ENCODE data around the gene SRP19.
"Not testable (repeated sequence)": the region's sequence is repeated elsewhere in the genome, so short reads cannot be mapped to it uniquely, and the experiment has no call there.

Gene SRP19

GRCh38 chr5:112860929-112861637 is at the start of gene SRP19:
SRP19 (plus strand) TSS chr5:112861287; CDS start chr5:112861377, 90 bp downstream.
- peak; percentile 99 for DNase-seq (ENCODE audit: low spot score)

- no peak for DNase-seq (ENCODE audit: low spot score)
These were observed 48.5 kb upstream of the SRP19 start for GRCh38 chr5:112812549-112812948.

DNA sequence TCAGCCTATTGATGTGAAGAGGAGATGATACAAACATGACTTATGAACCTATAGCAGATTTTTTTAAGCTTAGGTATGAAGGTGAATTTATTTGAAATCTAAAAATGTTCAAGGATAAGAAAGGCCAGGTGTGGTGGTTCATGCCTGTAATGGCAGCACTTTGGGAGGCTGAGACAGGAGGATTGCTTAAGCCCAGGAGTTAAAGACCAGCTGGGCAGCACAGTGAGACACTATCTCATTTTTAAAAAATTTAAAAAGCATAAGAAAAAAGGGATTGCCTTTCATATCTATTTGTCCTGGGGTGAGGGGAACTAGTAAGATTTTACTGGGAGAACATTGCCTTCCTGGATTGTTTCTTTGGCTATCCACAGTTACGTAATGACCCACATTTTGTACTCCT is 40.8 kb upstream of the SRP19 start:
- DNase-seq (ENCODE audit: low spot score), result no peak

DNA sequence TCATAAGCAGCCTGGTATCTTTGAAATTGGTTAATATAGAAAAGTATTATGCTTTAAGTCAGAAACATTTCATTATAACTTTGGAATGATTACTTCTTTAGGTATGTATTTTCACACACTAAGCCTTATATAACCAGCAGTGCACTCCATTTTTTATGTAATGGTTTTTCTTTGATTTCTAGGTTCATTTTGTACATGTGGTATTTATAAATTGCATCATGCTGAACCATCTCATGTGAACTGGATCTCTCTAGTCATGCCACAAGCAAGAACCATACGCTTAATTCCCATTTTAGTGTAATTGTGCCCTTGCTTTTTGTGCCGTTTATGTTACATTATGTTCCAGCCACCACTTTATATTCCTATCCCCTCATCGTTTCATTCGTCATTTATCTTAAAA is 38.6 kb upstream of the SRP19 start:
- no peak for DNase-seq (ENCODE audit: low spot score)

DNA sequence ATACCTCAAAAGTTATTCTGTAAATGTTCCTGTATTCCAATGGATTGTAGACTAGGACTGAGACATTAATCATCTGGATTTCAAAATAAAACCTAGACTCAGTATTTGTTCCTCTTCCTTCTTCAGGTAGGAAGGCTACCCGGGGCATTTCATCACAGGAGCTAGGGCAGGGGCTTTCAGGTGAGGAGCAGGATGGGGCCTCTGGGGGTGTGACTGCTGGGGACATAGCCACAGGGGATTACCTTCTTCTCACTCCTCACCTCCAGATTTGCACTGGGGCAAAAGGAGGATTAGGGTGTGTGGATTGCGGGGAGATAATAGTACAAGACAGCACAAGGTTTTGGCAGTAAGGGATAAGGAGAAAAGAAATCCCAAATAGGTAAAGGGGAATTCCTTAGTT is 37.9 kb upstream of the SRP19 start:
- DNase-seq (ENCODE audit: low spot score), result no peak

GRCh38 chr5:112823656-112824055 is 37.4 kb upstream of the SRP19 start:
- no peak for DNase-seq (ENCODE audit: low spot score)

- DNase-seq (ENCODE audit: low spot score), result no peak
These were observed 36.9 kb upstream of the SRP19 start for GRCh38 chr5:112824197-112824596.

DNA sequence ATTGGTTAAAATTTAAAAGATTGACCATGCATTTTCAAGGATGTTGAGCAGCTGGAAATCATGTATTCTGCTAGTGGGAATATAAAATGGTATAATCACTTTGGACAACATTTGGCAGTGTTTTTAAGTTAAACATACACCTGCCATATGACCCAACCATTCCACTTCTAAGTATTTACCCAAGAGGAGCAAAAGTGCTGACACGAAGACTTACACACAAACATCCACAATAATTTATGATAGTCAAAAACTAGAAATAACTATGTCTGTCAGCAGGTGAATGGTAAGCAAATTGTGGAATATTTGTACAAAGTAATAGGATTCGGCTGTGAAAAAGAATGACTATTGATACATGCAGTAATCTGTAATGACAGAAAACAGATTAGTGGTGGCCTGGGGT is 30.7 kb upstream of the SRP19 start:
- DNase-seq (ENCODE audit: low spot score), result no peak

DNA sequence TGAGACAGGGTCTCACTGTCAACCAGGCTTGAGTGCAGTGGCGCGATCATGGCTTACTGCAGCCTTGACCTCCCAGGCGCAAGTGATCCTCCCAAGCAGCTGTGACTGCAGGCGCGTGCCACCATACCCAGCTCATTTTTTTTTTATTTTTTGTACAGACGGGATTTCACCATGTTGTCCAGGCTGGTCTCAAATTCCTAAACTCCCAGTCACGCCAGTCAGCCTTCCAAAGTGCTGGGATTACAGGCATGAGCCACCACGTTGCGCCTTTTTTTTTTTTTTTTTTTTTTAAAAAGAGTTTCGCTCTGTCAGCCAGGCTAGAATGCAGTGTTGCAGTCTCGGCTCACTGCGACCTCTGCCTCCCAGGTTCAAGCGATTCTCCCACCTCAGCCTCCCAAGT is 27.1 kb upstream of the SRP19 start:
- DNase-seq (ENCODE audit: low spot score), result no peak

- DNase-seq (ENCODE audit: low spot score), result no peak
These were observed 16.6 kb upstream of the SRP19 start for GRCh38 chr5:112844489-112844888.

DNA sequence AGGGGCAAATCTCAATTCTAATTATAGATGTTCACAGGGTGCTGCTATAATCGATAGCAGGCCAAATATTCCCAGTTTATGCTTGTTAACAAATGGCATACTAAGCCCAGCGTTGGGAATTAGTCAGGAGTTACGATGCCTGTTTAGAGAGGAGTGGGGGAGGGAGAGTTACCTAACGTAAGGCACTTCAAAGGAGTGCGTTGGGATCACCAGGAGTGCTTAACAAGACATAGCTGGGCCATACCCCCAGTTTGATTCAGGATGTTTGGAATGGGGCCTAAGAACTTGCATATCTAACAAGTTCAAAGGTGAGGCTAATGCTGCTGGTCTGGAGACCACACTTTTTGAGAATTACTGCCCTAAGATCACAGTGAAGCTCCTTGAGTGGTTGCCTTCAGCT is 14.5 kb upstream of the SRP19 start:
- DNase-seq (ENCODE audit: low spot score), result no peak

GRCh38 chr5:112847306-112847705 is 13.8 kb upstream of the SRP19 start:
- no peak for DNase-seq (ENCODE audit: low spot score)

- peak; percentile 74 for DNase-seq (ENCODE audit: low spot score)
These were observed 12.8 kb upstream of the SRP19 start for GRCh38 chr5:112848116-112848811.

DNA sequence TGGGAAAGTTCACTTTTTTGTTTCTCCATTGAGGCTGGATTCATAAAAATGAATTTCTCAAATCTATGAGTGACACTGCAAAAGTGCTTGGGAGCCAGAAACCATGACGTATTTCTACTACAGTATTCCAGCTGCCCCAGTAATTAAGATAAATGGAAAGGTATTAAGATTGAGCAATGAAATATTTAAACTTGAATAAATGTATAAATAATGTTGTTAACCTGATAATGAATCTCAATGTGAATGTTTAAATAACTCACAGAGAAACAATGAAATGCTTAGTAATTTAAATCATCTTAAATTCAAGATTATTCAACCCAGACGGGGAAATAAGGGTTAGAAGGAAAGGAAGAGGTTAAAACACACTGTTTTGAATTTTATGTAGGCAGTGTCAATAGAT is 11.2 kb upstream of the SRP19 start:
- DNase-seq (ENCODE audit: low spot score), result no peak

DNA sequence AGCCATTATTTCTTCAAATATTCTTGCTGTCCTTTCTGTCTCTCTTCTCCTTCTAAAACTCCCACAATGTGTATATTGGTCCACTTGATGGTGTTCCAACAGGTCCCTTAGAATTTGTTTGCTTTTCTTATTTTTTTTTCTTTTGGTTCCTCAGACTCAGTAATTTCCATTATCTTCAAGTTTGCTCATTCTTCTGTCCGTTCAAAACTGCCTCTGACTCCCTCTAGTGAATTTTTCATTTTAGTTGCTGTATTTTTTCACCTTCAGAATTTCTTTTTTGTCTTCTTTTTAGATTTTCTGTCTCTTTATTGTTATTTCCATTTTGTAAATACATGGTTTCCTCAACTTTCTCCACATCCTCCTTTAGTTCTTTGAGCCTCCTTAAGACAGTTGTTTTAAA is 6.4 kb upstream of the SRP19 start:
- no peak for DNase-seq (ENCODE audit: low spot score)

- DNase-seq (ENCODE audit: low spot score), result no peak
These were observed 3.2 kb upstream of the SRP19 start for GRCh38 chr5:112857866-112858265.

GRCh38 chr5:112860571-112860928 is 537 bp upstream of the SRP19 start:
- DNase-seq (ENCODE audit: low spot score), result not testable (repeated sequence)

GRCh38 chr5:112861638-112861985 is 525 bp downstream of the SRP19 start:
- DNase-seq (ENCODE audit: low spot score), result no peak

- no peak for DNase-seq (ENCODE audit: low spot score)
These were observed 998 bp downstream of the SRP19 start for GRCh38 chr5:112862085-112862484.

DNA sequence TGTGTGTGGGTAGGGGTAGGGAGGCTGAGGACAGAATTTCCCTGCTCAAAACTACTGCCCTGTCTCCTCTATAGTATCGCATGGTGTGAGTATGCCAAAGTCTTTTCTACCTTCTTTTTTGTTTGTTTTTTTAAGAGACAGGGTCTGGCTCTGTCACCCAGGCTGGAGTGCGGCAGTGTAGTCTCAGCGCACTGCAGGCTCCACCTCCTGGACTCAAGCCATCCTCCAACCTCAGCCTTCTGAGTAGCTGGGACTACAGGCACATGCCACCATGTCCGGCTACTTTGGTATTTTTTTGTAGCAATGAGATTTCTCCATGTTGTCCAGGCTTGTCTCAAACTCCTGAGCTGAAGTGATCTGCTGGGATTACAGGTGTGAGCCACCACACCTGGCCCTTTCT is 2.5 kb downstream of the SRP19 start:
- no peak for DNase-seq (ENCODE audit: low spot score)

- DNase-seq (ENCODE audit: low spot score), result no peak
These were observed 4.0 kb downstream of the SRP19 start for GRCh38 chr5:112865128-112865527.

DNA sequence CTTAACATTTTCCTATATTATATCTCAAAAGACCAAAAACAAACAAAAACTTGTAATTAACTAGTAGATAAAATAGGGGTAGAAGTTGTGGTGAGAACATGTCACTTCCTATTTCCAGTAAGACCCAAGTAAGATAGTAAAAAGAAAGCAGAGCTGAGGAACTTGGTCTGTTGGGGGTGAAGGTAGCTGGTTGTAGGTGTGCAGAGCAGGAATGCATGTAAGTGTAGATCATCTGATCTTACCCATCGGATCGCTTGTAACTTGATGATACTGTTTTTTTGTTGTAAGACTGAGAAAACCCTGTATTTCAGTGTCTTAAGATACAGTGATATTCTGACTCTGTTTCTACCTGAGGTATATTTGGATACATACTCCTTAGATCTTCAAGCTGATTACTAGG is 5.7 kb downstream of the SRP19 start:
- DNase-seq (ENCODE audit: low spot score), result no peak

DNA sequence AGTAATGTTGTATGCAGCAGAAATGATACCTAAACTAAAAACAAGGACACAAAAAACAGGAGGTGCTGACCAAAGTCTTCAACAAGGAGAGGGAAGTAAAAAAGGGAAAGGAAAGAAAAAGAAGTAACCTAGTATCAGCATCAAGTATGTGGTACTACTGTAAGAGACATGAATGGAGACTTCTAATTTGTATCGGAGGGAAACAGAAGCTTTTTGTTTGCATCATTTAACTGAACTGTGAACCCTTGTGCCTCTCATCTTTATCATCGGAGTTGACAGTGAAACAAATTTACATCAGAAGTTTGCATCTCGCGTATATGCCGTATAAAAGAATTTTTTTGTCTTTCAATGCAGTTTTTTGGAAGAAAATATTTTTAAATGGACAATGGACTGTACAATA is 6.3 kb downstream of the SRP19 start:
- DNase-seq (ENCODE audit: low spot score), result no peak

DNA sequence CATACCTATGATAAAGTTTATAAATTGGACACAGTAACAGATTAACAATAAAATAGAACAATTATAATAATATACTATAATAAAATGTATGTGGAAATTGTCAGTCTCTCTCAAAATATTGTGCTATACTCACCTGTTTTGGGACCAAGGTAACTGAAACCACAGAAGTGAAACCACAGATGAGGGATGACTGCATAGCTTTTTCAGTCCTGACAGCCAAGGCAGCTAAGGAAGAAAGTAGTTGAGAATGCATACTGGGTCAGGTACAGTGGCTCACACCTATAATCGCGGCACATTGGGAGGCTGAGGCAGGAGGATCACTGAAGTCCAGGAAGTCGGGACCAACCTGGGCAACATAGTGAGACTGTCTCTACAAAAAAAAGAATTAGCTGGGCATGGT is 8.9 kb downstream of the SRP19 start:
- DNase-seq (ENCODE audit: low spot score), result no peak

Data from LoVo (cell line).